Ectodermal cell (in vitro differentiated cells): ENCODE measurements around the gene PHTF1.

ENCODE experiments used
- H3K27ac ChIP-seq: 2 replicates; pipeline ENCODE4 v1.7.0; 2013; ENCODE audit warnings: mild to moderate bottlenecking, low read depth, low read length; ENCODE audit not compliant: insufficient read depth, poor library complexity, severe bottlenecking
- H3K27me3 ChIP-seq: 2 replicates; pipeline ENCODE4 v1.7.0; 2013; ENCODE audit warnings: mild to moderate bottlenecking, low read length; ENCODE audit not compliant: insufficient read depth, control insufficient read depth, poor library complexity, severe bottlenecking
- H3K36me3 ChIP-seq: one replicate; pipeline ENCODE4 v1.7.0; 2013; ENCODE audit warnings: low read length; ENCODE audit not compliant: control insufficient read depth, insufficient read depth
- H3K4me1 ChIP-seq: one replicate; pipeline ENCODE4 v1.7.0; 2013; ENCODE audit warnings: low read length; ENCODE audit not compliant: control insufficient read depth, insufficient read depth
- H3K4me3 ChIP-seq: 2 replicates; pipeline ENCODE4 v1.7.0; 2013; ENCODE audit warnings: low read depth, low read length, control low read depth; ENCODE audit not compliant: insufficient read depth
- H3K9me3 ChIP-seq: 2 replicates; pipeline ENCODE4 v1.7.0; 2013; ENCODE audit warnings: mild to moderate bottlenecking, low read length, moderate library complexity; ENCODE audit not compliant: control insufficient read depth
- WGBS, 2 experiments: methylation state at CpG; one replicate each; pipeline ENCODE4 v1.1.7; 2013; ENCODE audit warnings: missing lambda C conversion rate in 2 of 2; 5-methylcytosine and 5-hydroxymethylcytosine counted together

Gene PHTF1

GRCh38 chr1:113686891-113687618, 72.2 kb downstream of the PHTF1 start:
- WGBS, 2 experiments, result 85 to 100% methylated on average over 1 to 3 of the region's 3 CpGs
- Histone ChIP-seq H3K27me3 (no peaks in the 10 kb centered on the region), H3K4me1 (no peaks in the 10 kb centered on the region), H3K27ac (no peak overlapping the region), H3K4me3 (no peak overlapping the region), H3K9me3 (no peaks in the 10 kb centered on the region), H3K36me3 (peaks cover 8% of the 10 kb centered on the region)

- Histone ChIP-seq H3K4me3 (no peak overlapping the region), H3K27me3 (no peaks in the 10 kb centered on the region), H3K36me3 (no peaks in the 10 kb centered on the region), H3K27ac (no peak overlapping the region), H3K4me1 (no peaks in the 10 kb centered on the region), H3K9me3 (no peaks in the 10 kb centered on the region)
- 83 to 90% methylated on average over 6 of the region's 6 CpGs for WGBS, 2 experiments
Observed at GRCh38 chr1:113684153-113684541, 75.1 kb downstream of the PHTF1 start.

- H3K4me1 ChIP-seq, result no peaks in the 10 kb centered on the region
- no peak overlapping the region for H3K27ac ChIP-seq
- H3K4me3 ChIP-seq, result no peak overlapping the region
- H3K36me3 ChIP-seq, result no peaks in the 10 kb centered on the region
- no peaks in the 10 kb centered on the region for H3K9me3 ChIP-seq
- 87 to 93% methylated on average over 8 of the region's 8 CpGs for WGBS, 2 experiments
- H3K27me3 ChIP-seq, result no peaks in the 10 kb centered on the region
Observed at GRCh38 chr1:113683384-113684152, 75.7 kb downstream of the PHTF1 start.

- H3K36me3 ChIP-seq, result no peaks in the 10 kb centered on the region
- H3K27ac ChIP-seq, result no peak overlapping the region
- 90 to 96% methylated on average over 6 to 7 of the region's 7 CpGs for WGBS, 2 experiments
- no peaks in the 10 kb centered on the region for H3K4me1 ChIP-seq
- H3K4me3 ChIP-seq, result no peak overlapping the region
- H3K27me3 ChIP-seq, result no peaks in the 10 kb centered on the region
- H3K9me3 ChIP-seq, result no peaks in the 10 kb centered on the region
Observed at GRCh38 chr1:113681596-113682337, 77.5 kb downstream of the PHTF1 start.

GRCh38 chr1:113678159-113678469, 81.2 kb downstream of the PHTF1 start:
- H3K4me3 ChIP-seq, result no peak overlapping the region
- H3K36me3 ChIP-seq, result no peaks in the 10 kb centered on the region
- H3K9me3 ChIP-seq, result no peaks in the 10 kb centered on the region
- H3K27ac ChIP-seq, result no peak overlapping the region
- H3K27me3 ChIP-seq, result no peaks in the 10 kb centered on the region
- no peaks in the 10 kb centered on the region for H3K4me1 ChIP-seq

- 93 to 99% methylated on average over 6 to 7 of the region's 7 CpGs for WGBS, 2 experiments
- Histone ChIP-seq H3K36me3 (no peaks in the 10 kb centered on the region), H3K27ac (no peak overlapping the region), H3K27me3 (no peaks in the 10 kb centered on the region), H3K9me3 (no peaks in the 10 kb centered on the region), H3K4me3 (no peak overlapping the region), H3K4me1 (no peaks in the 10 kb centered on the region)
Observed at GRCh38 chr1:113677250-113678158, 81.8 kb downstream of the PHTF1 start.

GRCh38 chr1:113676524-113676923, 82.8 kb downstream of the PHTF1 start:
- Histone ChIP-seq H3K27ac (no peak overlapping the region), H3K9me3 (no peaks in the 10 kb centered on the region), H3K4me1 (no peaks in the 10 kb centered on the region), H3K27me3 (no peaks in the 10 kb centered on the region), H3K4me3 (no peak overlapping the region), H3K36me3 (no peaks in the 10 kb centered on the region)
- WGBS, 2 experiments, result 94 to 95% methylated on average over 5 of the region's 5 CpGs

GRCh38 chr1:113675302-113675701, 84.0 kb downstream of the PHTF1 start:
- H3K4me1 ChIP-seq, result no peaks in the 10 kb centered on the region
- H3K27ac ChIP-seq, result no peak overlapping the region
- H3K9me3 ChIP-seq, result no peaks in the 10 kb centered on the region
- no peak overlapping the region for H3K4me3 ChIP-seq
- no peaks in the 10 kb centered on the region for H3K27me3 ChIP-seq
- WGBS, 2 experiments, result 95% methylated on average over 2 of the region's 2 CpGs
- H3K36me3 ChIP-seq, result no peaks in the 10 kb centered on the region

GRCh38 chr1:113674591-113674990, 84.7 kb downstream of the PHTF1 start:
- Histone ChIP-seq H3K9me3 (no peaks in the 10 kb centered on the region), H3K36me3 (no peaks in the 10 kb centered on the region), H3K27me3 (no peaks in the 10 kb centered on the region), H3K4me3 (no peak overlapping the region), H3K27ac (no peak overlapping the region), H3K4me1 (no peaks in the 10 kb centered on the region)
- WGBS, 2 experiments, result 96 to 97% methylated on average over 1 of the region's 1 CpG
